Body of pancreas (tissue), 4 donors: ENCODE measurements around the gene RASL12. TPM values are rescaled to one million over a fixed set of nuclear protein-coding genes. Genes with fewer than 3 reads are reported as not detected.

Source experiments
- ATAC-seq: fragments of 150-250 bp; one replicate; pipeline ENCODE4 v1.9.1; 2016
- DNase-seq, 4 donors: peaks; one replicate each; pipeline ENCODE4 v3.0.0-alpha.2; 2019
- H3K27ac ChIP-seq, 4 donors: fragments of 200-600 bp; sonication (generic); 1 replicate in 3 of 4; 2 replicates in 1 of 4; pipeline versions ENCODE4 v1.5.1 to v1.6.1; 2016 to 2019; ENCODE audit warnings: mild to moderate bottlenecking in 1 of 4, mixed read lengths in 1 of 4, moderate library complexity in 1 of 4
- H3K27me3 ChIP-seq, 2 donors: fragments of 200-600 bp; sonication (generic); one replicate each; pipeline ENCODE4 v1.6.0; 2016; ENCODE audit warnings: mild to moderate bottlenecking in 1 of 2
- H3K36me3 ChIP-seq, 2 donors: fragments of 200-600 bp; sonication (generic); replicated peaks in 1 of 2; 2 replicates each; pipeline ENCODE4 v1.5.1; 2016; ENCODE audit warnings: low read depth in 2 of 2; ENCODE audit not compliant: insufficient read depth in 1 of 2
- H3K4me1 ChIP-seq: fragments of 200-600 bp; sonication (generic); one replicate; pipeline ENCODE4 v1.6.0; 2016
- H3K4me3 ChIP-seq, 2 donors: fragments of 200-600 bp; sonication (generic); 1 replicate in 1 of 2; 2 replicates in 1 of 2; pipeline ENCODE4 v1.5.1; 2016 to 2019
- H3K9me3 ChIP-seq, 3 donors: fragments of 200-600 bp; sonication (generic); 1 replicate in 2 of 3; 2 replicates in 1 of 3; pipeline ENCODE4 v1.5.1; 2016
- CTCF ChIP-seq, 7 experiments: fragments of 450-650 bp in 4 of 7; fragments of 200-600 bp in 3 of 7; sonication (generic) in 3 of 7; IDR thresholded peaks; one replicate each; pipeline ENCODE4 v1.5.1; 2016 to 2019; ENCODE audit warnings: antibody characterized with exemption in 7 of 7
- POLR2A ChIP-seq, 3 donors: fragments of 450-650 bp; IDR thresholded peaks; one replicate each; pipeline ENCODE4 v1.6.1; 2016; ENCODE audit warnings: antibody characterized with exemption in 3 of 3, mild to moderate bottlenecking in 2 of 3
- WGBS, 2 donors: methylation state at CpG; one replicate each; pipeline ENCODE4 v1.1.5; 2017; 5-methylcytosine and 5-hydroxymethylcytosine counted together
- intact Hi-C: fragments of 100-400 bp; cut with DNase I; formaldehyde crosslinking; loops from one replicate; pipeline ENCODE4 v1.15.1; 2023
- total RNA-seq, 2 donors: library from RNA; depleted of rRNA; stranded (reverse); fragments of >200 nt; gene quantifications; one replicate each; pipeline ENCODE4 v1.1.0, GENCODE V29; 2016

RASL12 gene
- total RNA-seq, result 1 to 10 TPM; 3.1 to 4.6 TPM

GRCh38 chr15:65067645-65068402, at the start of gene RASL12:
Gene RASL12, minus strand, starts transcription at chr15:65067991. Its CDS starts 156 bp downstream, at chr15:65067835.
- Histone ChIP-seq H3K4me3 (no peak within 1 kb of the TSS), H3K4me1 (peaks cover 6% of the 10 kb centered on the region), H3K36me3 (no peaks in the 10 kb centered on the region), H3K27ac (no peak within 1 kb of the TSS), H3K9me3 (no peaks in the 10 kb centered on the region), H3K27me3 (peaks cover 0 to 13% of the 10 kb centered on the region in 2 donors)
- DNase-seq (no peak), ATAC-seq (no peak)
- intact Hi-C loops, result no loop called here
- no peak for TF ChIP-seq POLR2A (IDR thresholded peaks at IDR 0.05)
- TF ChIP-seq CTCF (IDR thresholded peaks at IDR 0.05), result no peak
- 7 to 22% methylated on average over 18 to 56 of the region's 66 CpGs for WGBS, 2 donors

GRCh38 chr15:65115542-65115941, 47.8 kb upstream of the RASL12 start:
- no peak overlapping the region for H3K4me3 ChIP-seq
- H3K4me1 ChIP-seq, result no peaks in the 10 kb centered on the region
- WGBS, 2 donors, result 80 to 84% methylated on average over 5 of the region's 5 CpGs
- H3K36me3 ChIP-seq, result peaks cover 9 to 30% of the 10 kb centered on the region in 2 donors
- no peak overlapping the region for H3K27ac ChIP-seq
- no peak for TF ChIP-seq POLR2A (IDR thresholded peaks at IDR 0.05)
- no peak for TF ChIP-seq CTCF (IDR thresholded peaks at IDR 0.05)
- H3K9me3 ChIP-seq, result no peaks in the 10 kb centered on the region
- ATAC-seq (no peak), DNase-seq (no peak)
- no peaks in the 10 kb centered on the region for H3K27me3 ChIP-seq
- intact Hi-C loops, result no loop called here

GRCh38 chr15:65115086-65115485, 47.3 kb upstream of the RASL12 start, which contains the start of gene UBAP1L:
Gene UBAP1L, minus strand, starts transcription at chr15:65115200. Its CDS starts 8,985 bp downstream, at chr15:65106215.
- peaks cover 9 to 30% of the 10 kb centered on the region in 2 donors for H3K36me3 ChIP-seq
- no peak for ATAC-seq

GRCh38 chr15:65110676-65111292, 43.0 kb upstream of the RASL12 start:
- no peak for DNase-seq
- WGBS, 2 donors, result 81 to 84% methylated on average over 3 of the region's 3 CpGs
- H3K27ac ChIP-seq, result no peak overlapping the region
- no peaks in the 10 kb centered on the region for H3K27me3 ChIP-seq
- H3K4me1 ChIP-seq, result no peaks in the 10 kb centered on the region
- peaks cover 4 to 9% of the 10 kb centered on the region in 2 donors for H3K36me3 ChIP-seq
- H3K9me3 ChIP-seq, result no peaks in the 10 kb centered on the region
- TF ChIP-seq POLR2A (IDR thresholded peaks at IDR 0.05) (no peak), CTCF (IDR thresholded peaks at IDR 0.05) (no peak)
- intact Hi-C loops, result no loop called here
- no peak overlapping the region for H3K4me3 ChIP-seq
- ATAC-seq, result no peak

More at GRCh38 chr15:65115086-65115485, 47.3 kb upstream of the RASL12 start, which contains the start of gene UBAP1L:
- DNase-seq, result no peak
- 81 to 89% methylated on average over 2 of the region's 2 CpGs for WGBS, 2 donors
- intact Hi-C loops, result no loop called here
- Histone ChIP-seq H3K27ac (no peak within 1 kb of the TSS), H3K27me3 (no peaks in the 10 kb centered on the region), H3K9me3 (no peaks in the 10 kb centered on the region), H3K4me1 (no peaks in the 10 kb centered on the region), H3K4me3 (no peak within 1 kb of the TSS)
- TF ChIP-seq CTCF (IDR thresholded peaks at IDR 0.05) (no peak), POLR2A (IDR thresholded peaks at IDR 0.05) (no peak)
